Right lobe of liver (tissue), 4 donors: ENCODE results near the gene UNC79.

Experiments
- POLR2A ChIP-seq: fragments of 450-650 bp; IDR thresholded peaks from one replicate; pipeline ENCODE4 v1.6.1; 2017; ENCODE audit warnings: antibody characterized with exemption, mild to moderate bottlenecking
- TF ChIP-seq, protein P1 (sequence below), 4 donors: fragments of 200-600 bp in 3 of 4; fragments of 450-650 bp in 1 of 4; IDR thresholded peaks; one replicate each; pipeline versions ENCODE4 v1.5.1 to v1.8.0; 2016 to 2022; ENCODE audit warnings: antibody characterized with exemption in 4 of 4, mild to moderate bottlenecking in 2 of 4
- donor health status: DM: no; HTN: no; CAD: no.
- donor health status: DM: no; HTN: no; CAD: no.
- donor health status: DM: no; HTN: yes; CAD: no.

DNA sequence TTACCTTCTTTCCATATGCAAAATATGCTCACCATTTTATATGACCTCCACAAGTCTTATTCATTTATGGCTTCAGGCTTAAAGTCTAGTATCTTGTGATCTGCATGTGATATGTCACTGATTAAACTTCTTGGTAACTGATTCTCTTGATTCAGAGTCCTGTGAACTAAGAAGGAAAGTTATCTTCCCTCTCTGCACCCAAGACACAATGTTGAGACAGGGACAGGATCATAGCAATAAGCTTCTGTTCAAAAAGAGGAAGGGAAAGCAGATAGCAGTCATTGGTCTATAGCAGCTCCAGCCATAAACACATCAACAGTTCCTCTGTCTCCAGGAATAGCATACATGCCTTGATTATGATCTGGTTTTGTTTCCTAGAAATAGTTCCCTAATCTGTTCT, 103.1 kb downstream of the UNC79 start:
- TF ChIP-seq, protein P1, sequence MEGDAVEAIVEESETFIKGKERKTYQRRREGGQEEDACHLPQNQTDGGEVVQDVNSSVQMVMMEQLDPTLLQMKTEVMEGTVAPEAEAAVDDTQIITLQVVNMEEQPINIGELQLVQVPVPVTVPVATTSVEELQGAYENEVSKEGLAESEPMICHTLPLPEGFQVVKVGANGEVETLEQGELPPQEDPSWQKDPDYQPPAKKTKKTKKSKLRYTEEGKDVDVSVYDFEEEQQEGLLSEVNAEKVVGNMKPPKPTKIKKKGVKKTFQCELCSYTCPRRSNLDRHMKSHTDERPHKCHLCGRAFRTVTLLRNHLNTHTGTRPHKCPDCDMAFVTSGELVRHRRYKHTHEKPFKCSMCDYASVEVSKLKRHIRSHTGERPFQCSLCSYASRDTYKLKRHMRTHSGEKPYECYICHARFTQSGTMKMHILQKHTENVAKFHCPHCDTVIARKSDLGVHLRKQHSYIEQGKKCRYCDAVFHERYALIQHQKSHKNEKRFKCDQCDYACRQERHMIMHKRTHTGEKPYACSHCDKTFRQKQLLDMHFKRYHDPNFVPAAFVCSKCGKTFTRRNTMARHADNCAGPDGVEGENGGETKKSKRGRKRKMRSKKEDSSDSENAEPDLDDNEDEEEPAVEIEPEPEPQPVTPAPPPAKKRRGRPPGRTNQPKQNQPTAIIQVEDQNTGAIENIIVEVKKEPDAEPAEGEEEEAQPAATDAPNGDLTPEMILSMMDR (IDR thresholded peaks at IDR 0.05) = no peak
- no peak for TF ChIP-seq POLR2A
